Hematopoietic multipotent progenitor cell treated with erythropoietin and hydrocortisone succinate and interleukin-3 and kit ligand, for 15 days (in vitro differentiated cells): Measurements from ENCODE around the gene LPO.

Experiments used
- DNase-seq: peaks from one replicate; pipeline ENCODE4 v3.0.0-alpha.2; 2015; ENCODE audit warnings: low spot score

LPO gene

GRCh38 chr17:58304750-58305486, 66.5 kb downstream of the LPO start:
- no peak for DNase-seq

DNA sequence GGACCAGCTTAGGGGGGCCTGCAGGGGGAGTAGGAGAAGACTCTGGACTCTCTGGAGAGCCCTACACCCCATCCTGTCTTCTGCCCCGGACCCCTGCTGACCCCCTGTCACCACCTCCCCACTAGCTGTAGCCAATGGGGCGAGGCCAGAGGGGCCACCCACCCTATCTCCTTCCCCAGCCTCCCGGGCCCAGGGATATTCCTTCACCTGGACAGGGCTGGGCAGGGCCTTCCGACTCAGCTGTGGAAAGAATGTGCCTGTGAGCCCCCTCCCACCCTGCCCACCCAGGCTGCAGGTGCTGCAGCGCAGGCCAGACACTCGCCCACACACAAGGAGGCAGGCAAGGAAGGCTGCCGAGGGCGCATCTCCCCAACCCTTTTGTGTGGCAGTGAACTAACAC, 67.2 kb downstream of the LPO start:
- no peak for DNase-seq

DNA sequence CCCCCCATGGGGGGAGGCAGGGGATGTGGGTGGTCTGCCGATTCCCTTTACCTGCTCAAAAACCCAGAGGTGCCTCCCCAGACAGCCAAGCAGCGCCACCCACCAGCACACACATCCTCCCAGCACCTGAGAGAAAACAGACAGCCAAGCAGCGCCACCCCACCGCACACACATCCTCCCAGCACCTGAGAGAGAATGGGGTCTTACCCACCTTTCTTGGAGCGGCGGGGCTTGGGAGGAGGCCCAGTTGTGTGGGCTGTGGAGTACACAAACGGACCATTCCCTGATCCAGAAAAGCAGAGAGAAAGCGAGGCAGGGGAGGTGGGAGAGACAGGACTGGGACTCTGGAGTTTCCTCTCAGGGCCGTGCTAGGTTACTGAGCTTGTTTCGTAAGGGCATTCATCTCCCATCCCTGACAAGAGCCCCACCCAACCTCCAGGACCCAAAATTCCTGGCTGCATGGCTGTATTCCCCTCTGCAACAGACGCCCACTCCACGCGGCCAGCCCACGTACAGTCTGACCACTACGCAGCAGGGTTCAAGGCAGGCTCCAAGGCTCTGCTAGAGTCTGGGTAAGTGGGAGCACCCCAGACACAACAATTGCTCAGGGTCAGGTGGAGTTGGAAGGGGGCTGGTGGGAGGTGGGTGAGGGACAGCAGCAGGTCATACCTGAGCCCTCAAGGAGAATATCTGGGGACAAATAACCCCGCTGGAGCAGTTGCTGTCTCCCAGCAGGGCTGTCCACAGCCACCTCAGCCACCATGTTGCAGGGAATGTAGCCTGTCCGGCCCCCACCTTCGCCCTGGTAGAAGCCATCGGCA, 68.0 kb downstream of the LPO start:
- no peak for DNase-seq

DNA sequence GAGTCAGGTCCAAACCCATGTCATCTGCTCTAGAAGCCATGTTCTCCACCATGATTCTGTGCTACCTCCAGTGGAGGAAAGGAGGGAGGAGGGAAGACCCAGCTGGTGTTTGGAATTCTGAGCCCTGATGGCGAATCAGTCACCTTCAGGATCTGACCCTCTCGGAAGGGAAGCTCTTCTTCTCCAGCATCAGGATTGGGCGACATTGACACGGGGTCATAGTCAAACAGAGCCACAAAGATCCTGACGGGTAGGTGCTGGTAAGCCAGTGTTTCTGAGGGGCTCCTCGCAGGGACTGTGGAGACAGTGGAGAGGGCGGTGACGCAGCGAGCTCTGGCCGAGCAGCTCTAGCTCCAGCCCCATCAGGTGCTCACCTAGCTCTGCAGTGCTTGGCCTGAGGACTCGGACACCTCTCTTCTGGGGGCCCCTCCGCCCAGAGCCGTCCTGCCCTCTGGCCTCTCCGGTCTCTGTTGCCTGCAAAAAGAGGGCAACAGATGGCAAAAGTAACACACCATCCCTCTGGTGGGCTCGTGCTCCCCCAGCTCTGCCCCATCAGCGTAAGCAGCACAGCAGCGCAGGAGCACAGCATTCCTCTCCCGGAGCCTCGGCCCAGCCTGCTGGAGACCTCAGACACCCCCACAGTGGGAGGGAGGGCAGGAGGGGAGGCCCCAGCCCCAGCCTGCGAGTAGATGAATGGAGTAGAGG, 69.2 kb downstream of the LPO start:
- DNase-seq = no peak

DNA sequence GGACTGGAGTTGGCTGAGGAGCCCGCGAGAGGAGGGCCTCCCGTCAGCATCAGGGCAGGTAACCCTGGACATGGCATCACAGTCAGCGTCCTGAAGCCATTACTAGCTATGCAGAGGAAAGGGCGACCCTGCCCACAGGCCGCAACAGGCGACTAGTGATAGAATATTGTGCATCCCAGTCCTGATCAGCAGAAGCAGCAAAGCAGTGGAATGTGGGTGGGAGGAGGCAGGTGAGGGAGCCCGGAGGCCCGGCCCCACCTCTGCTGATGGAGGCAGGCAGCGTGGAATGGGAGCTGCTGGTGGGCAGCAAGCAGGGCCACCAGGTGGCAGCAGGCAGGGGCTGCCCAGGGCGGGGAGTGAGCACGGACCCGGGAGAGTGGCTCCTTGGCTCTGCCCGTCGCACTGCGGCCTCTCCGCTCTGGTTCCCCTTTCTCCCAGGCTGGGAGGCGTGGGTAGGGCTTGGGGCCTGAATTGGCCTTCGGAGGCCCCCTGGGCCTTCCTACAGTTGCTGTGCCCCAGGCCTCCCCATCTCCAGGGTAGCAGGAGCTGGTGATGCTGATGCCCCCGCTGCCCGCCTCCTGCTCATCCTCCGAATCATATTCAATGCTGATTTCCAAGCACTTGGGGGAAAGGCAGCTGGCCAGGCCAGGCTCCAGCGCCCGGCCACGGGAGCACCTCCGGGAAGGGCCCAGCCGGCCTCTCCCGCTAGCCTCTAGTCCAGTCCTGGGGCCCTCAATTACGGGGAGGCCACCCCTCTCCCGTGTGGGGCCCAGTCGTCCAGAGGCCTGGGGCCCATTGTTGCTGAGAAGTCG, 70.0 kb downstream of the LPO start:
- no peak for DNase-seq

DNA sequence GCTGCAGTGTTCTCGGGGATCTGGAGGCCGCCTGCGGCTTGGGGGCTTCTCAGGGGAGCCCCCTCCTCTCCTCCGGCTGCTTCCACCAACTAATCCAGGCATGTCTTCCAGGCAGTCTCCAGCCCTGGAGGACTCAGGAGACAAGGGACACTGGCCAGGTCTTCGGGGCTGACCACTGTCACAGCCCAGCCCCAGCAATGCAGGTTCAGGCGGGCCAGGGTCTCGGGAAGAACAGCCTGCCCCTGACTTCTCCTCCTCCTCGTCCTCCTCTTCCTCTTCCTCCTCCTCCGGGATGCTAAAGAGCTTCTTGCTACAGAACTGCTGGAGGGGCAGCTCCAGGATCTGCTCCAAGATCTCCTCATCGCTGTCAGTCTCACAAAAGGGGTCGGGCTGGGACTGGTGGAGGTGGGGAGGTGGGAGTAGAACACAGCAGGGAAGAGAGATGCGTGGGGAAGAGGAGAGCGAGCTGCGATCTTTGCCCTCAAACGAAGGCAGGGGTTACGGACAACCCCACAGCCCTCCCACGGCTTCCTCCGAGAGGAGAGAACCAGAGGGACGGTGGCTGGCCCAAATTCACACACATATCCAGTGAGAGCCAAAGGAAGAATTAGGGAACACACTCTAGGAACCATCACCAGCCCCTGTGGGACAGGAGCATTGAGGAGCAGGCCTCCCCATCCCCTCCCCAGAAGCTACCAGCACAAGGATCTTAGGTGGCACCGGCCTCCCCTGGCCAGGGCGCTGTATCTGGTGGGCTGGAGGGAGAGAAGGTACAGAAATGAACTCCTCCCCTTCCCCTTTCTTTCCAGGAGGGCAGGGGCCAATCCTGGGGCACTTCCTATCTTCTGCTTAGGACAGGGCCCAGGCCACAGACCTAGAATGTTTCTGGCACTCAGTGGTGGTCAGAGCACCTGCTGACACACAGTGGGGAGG, 70.9 kb downstream of the LPO start:
- no peak for DNase-seq

GRCh38 chr17:58309918-58310259, 71.5 kb downstream of the LPO start:
- no peak for DNase-seq

DNA sequence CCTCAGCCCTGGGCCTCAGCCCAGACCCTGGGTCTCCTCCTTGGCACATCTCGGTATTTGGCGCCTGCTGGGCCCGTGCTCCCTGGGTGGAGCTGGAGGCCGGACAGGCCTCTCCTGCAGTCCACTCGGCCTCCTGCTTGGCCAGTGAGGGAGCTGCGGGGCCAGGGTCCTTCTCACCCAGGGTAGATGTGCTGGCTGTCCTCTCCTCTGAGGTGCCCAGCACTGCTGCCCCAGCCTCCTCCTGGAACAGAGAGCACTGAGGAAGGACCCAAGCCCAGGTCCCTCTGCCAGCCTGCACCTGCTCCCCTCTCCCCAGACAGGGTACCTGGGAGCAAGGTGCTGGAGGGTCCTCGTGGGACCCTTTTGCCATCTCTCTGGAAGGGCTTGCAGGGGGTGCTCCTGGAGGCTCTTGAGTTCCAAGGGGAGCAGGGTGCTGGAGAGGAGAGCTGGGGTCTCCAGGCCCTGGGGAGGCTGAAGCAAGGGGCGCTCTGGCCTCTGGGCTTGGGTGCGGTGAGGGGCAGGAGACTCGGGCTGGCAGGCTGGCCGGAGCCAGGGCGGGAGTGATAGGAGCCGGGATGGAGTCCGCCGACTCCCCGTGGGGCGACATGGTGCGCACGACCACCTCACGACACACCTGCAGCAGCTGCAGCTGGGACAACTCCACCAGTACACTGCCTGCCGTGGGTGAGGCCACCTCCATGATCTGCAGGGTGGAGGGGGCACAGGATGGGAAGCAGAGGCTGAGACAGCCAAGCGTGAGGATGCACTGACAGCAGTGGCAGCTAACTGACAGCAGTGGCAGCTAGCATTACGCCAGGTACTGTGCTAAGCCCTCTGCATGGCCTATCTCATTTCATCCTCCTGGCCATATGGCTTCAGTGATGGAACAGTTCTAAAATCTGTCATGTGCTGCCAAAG, 72.4 kb downstream of the LPO start:
- DNase-seq = no peak

DNA sequence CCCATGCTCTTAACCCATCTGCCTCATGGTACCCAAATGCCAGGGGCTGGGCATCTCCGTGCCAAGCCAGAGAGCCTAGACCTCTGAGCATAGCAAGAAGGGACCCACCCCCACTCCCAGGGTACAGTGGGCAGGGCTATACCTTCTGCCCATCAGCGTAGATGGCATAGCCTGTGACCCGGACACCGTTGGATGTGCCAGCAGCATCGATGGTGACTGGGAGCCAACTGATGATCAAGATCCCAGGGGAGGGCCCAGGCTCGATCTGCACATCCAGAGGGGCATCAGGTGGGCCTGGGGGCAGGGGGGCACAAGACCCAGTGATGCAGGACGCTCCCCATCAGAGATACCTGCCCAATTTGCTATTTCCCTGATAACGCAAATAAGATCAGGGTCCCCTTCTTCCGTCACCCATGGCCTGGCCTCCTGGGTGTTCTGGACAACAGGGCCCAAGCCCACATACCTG, 73.1 kb downstream of the LPO start:
- DNase-seq = no peak

GRCh38 chr17:58312021-58312630, 73.7 kb downstream of the LPO start:
- no peak for DNase-seq

DNA sequence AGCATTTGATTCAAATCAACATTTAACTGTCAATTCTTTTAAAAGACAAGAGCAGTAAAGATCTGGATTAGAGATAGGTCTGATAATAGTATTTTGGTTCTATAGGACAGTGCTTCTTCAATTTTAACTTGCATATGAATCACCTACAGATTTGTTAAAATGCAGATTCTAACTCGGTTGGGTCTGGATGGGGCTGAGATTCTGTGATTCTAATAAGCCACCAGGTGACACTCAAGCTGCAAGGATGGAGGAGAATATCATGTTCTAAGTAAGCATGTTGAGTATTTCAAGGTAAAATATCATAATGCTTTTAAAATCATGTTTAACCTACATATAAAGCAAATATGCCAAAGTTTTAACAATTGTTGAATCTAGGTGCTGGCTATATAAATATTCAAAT, 74.4 kb downstream of the LPO start:
- DNase-seq = no peak

GRCh38 chr17:58313815-58314705, 75.7 kb downstream of the LPO start:
- DNase-seq = no peak

DNA sequence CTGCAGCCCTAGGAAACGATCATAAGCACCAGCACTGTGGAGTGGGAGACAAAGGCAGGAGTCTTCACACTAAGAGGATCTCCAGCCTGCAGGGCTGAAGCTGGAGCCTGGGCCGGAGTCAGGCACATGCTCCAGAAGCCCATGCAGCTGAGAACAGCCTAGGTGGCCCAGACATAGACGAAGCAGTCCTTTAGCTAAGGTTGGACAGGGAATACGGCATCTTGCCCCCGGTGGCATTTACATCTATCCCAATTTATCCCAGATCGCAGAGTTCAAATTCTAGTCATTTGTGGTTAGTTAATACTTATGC, 76.3 kb downstream of the LPO start:
- no peak for DNase-seq

- no peak for DNase-seq
Observed at GRCh38 chr17:58315281-58315711, 76.9 kb downstream of the LPO start.

GRCh38 chr17:58315750-58316149, 77.4 kb downstream of the LPO start:
- no peak for DNase-seq

DNA sequence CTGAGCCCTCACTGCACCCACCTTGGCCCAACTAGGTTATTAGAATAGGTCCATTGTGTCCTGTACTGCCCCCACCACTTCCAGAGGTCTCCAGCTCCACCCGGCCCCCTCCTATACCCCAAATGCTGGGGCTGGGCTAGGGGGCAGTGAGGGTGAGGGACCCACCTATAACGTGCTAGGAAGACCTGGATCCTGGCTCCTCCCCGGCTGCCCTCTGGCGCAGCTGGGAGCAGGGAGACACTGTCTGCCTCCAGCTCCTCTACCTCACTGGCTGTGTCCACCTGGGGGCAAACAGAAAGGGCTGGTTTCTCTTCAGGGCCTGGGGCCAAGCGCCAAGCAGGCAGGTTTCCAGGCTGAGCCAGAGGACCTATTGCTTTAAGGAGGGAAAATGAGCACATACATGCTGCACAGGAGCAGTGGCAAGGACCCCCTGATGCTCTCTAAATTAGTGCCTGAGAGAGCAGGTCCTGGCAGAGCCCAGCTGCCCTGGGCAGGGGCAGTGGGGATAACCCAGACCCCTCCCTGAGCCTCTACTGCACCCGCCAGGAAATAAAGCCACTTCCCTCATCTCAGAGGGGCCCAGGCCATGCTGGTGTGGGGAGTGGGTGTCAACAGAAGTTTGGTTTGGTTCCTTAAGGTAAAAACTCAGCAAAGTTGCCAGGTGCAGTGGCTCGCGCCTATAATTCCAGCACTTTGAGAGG, 78.0 kb downstream of the LPO start:
- no peak for DNase-seq

GRCh38 chr17:58317421-58318064, 79.2 kb downstream of the LPO start:
- peak; percentile 57 for DNase-seq
